ENCODE data around the gene LGALS1. TPM values are rescaled to one million over a fixed set of nuclear protein-coding genes. Genes with fewer than 3 reads are reported as not detected.

The LGALS1 gene
- total and polyA plus RNA-seq, 2 donors (not counting 1 experiment from before 2014, with no cell fraction given), result 106 to 207 TPM

DNA sequence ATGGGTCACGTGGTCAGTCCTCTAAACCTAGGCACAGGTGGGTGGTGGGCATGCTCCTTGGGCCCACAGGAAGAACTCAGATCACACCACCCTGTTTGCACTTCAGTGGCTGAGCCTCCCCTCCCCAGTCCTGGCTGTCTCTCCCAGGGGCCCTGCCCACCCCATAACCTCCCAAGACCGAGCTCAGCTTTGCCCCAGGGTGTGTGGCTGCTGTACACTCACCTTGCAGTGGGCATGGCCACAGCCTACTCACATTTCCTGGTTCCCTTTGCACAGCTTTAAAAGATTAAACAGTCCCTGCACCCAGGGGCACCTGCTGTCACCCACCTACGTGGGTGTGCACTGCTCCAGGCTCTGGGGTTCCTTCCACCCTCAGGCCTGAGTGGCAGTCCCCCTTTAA, 35.2 kb downstream of the LGALS1 start:
- DNase-seq (no peak), ATAC-seq (ENCODE audit: low read depth) (no peak)
- no peaks in the 10 kb centered on the region for H3K4me1 Mint-ChIP-seq
- no peak overlapping the region for H3K27ac Mint-ChIP-seq
- H3K4me3 Mint-ChIP-seq, result no peak overlapping the region
- Histone ChIP-seq H4K20me1 (ENCODE audit: control insufficient read depth, insufficient read depth, low read length, poor library complexity, severe bottlenecking) (no peaks in the 10 kb centered on the region), H3K79me2 (ENCODE audit: control insufficient read depth, insufficient read depth, low read length) (no peaks in the 10 kb centered on the region), H3K36me3 (replicated peaks in 1 of 2; ENCODE audit: control extremely low read depth in 1 of 2, control insufficient read depth in 1 of 2, extremely low read depth in 1 of 2, insufficient read depth in 2 of 2, low read length in 1 of 2) (peaks cover 0 to 2% of the 10 kb centered on the region in 2 experiments), H3K9ac (ENCODE audit: low read length) (no peak overlapping the region), H3K27me3 (replicated peaks in 1 of 4; ENCODE audit: control extremely low read depth in 1 of 4, control insufficient read depth in 3 of 4, insufficient read depth in 4 of 4, low read length in 3 of 4) (no peaks in the 10 kb centered on the region), H3K4me1 (ENCODE audit: control insufficient read depth in 2 of 2, insufficient read depth in 2 of 2, low read length in 2 of 2) (no peaks in the 10 kb centered on the region), H3K27ac (ENCODE audit: low read length in 2 of 2) (no peak overlapping the region), H2AFZ (ENCODE audit: insufficient read depth, low read depth, low read length, poor library complexity, severe bottlenecking) (no peak overlapping the region), H3K9me3 (ENCODE audit: control extremely low read depth in 1 of 3, control insufficient read depth in 2 of 3, insufficient read depth in 1 of 3, low read length in 2 of 3) (no peaks in the 10 kb centered on the region), H3K4me3 (ENCODE audit: control extremely low read depth in 1 of 5, extremely low read depth in 1 of 5, insufficient read depth in 1 of 5, low read depth in 2 of 5, low read length in 4 of 5) (no peak overlapping the region), H3K4me2 (replicated peaks; ENCODE audit: low read depth, low read length, poor library complexity, severe bottlenecking) (no peak overlapping the region)
- POLR2A ChIA-PET, result no interaction called here
- WGBS (ENCODE audit: insufficient coverage), result 86% methylated on average over 3 of the region's 3 CpGs
- intact Hi-C loops (cut with micrococcal nuclease), result no loop called here
- CTCF ChIA-PET, result interaction anchor here (2.4 kb wide), 1 partner anchor 67 kb away, joined by 9 read pairs; no protein-coding TSS in a partner anchor
- TF ChIP-seq, protein P1, sequence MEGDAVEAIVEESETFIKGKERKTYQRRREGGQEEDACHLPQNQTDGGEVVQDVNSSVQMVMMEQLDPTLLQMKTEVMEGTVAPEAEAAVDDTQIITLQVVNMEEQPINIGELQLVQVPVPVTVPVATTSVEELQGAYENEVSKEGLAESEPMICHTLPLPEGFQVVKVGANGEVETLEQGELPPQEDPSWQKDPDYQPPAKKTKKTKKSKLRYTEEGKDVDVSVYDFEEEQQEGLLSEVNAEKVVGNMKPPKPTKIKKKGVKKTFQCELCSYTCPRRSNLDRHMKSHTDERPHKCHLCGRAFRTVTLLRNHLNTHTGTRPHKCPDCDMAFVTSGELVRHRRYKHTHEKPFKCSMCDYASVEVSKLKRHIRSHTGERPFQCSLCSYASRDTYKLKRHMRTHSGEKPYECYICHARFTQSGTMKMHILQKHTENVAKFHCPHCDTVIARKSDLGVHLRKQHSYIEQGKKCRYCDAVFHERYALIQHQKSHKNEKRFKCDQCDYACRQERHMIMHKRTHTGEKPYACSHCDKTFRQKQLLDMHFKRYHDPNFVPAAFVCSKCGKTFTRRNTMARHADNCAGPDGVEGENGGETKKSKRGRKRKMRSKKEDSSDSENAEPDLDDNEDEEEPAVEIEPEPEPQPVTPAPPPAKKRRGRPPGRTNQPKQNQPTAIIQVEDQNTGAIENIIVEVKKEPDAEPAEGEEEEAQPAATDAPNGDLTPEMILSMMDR (IDR thresholded peaks at IDR 0.05), result no peak
- no peak for TF ChIP-seq EZH2 (IDR thresholded peaks at IDR 0.05; ENCODE audit: borderline replicate concordance, insufficient read depth, low read depth, low read length, poor library complexity, severe bottlenecking)
- no peaks in the 10 kb centered on the region for H3K9me3 Mint-ChIP-seq (ENCODE audit: insufficient read depth)
- H3K27me3 Mint-ChIP-seq, result no peaks in the 10 kb centered on the region

DNA sequence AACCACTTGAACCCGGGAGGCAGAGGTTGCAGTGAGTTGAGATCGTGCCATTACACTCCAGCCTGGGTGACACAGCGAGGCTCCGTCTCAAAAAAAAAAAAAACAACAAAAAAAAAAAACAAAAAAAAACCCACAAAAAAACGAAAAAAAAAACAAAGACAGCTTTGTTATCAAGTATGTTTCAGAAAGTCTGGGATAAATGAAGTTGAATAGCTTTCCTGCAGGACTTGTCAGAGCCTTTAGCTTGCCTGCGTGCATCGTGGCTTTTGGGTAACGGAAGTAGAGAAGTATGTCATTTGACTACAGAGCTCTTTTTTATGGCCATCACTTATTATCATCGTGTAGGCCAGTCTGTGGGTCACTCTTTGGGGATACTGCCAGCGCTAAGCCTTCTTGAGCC, 36.1 kb downstream of the LGALS1 start:
- H3K27ac ChIP-seq (ENCODE audit: low read length in 2 of 2), result no peak overlapping the region
- no peaks in the 10 kb centered on the region for H3K4me1 ChIP-seq (ENCODE audit: control insufficient read depth in 2 of 2, insufficient read depth in 2 of 2, low read length in 2 of 2)
- no peak for DNase-seq
- POLR2A ChIA-PET, result no interaction called here
- no peak overlapping the region for H3K9ac ChIP-seq (ENCODE audit: low read length)
- H3K36me3 ChIP-seq (replicated peaks in 1 of 2; ENCODE audit: control extremely low read depth in 1 of 2, control insufficient read depth in 1 of 2, extremely low read depth in 1 of 2, insufficient read depth in 2 of 2, low read length in 1 of 2), result peaks cover 0 to 2% of the 10 kb centered on the region in 2 experiments
- intact Hi-C loops (cut with micrococcal nuclease), result no loop called here
- Mint-ChIP-seq H3K27me3 (no peaks in the 10 kb centered on the region), H3K27ac (no peak overlapping the region), H3K4me3 (no peak overlapping the region), H3K9me3 (ENCODE audit: insufficient read depth) (no peaks in the 10 kb centered on the region), H3K4me1 (no peaks in the 10 kb centered on the region)
- no peak overlapping the region for H3K4me3 ChIP-seq (ENCODE audit: control extremely low read depth in 1 of 5, extremely low read depth in 1 of 5, insufficient read depth in 1 of 5, low read depth in 2 of 5, low read length in 4 of 5)
- no peaks in the 10 kb centered on the region for H3K9me3 ChIP-seq (ENCODE audit: control extremely low read depth in 1 of 3, control insufficient read depth in 2 of 3, insufficient read depth in 1 of 3, low read length in 2 of 3)
- CTCF ChIA-PET, result interaction anchor here (2.4 kb wide), 1 partner anchor 68 kb away, joined by 9 read pairs; no protein-coding TSS in a partner anchor
- H4K20me1 ChIP-seq (ENCODE audit: control insufficient read depth, insufficient read depth, low read length, poor library complexity, severe bottlenecking), result no peaks in the 10 kb centered on the region
- no peaks in the 10 kb centered on the region for H3K79me2 ChIP-seq (ENCODE audit: control insufficient read depth, insufficient read depth, low read length)
- H3K27me3 ChIP-seq (replicated peaks in 1 of 4; ENCODE audit: control extremely low read depth in 1 of 4, control insufficient read depth in 3 of 4, insufficient read depth in 4 of 4, low read length in 3 of 4), result no peaks in the 10 kb centered on the region
- no peak overlapping the region for H3K4me2 ChIP-seq (replicated peaks; ENCODE audit: low read depth, low read length, poor library complexity, severe bottlenecking)
- H2AFZ ChIP-seq (ENCODE audit: insufficient read depth, low read depth, low read length, poor library complexity, severe bottlenecking), result no peak overlapping the region
- WGBS (ENCODE audit: insufficient coverage), result 96% methylated on average over 5 of the region's 10 CpGs
- no peak for ATAC-seq (ENCODE audit: low read depth)
- TF ChIP-seq, protein P1 (IDR thresholded peaks at IDR 0.05), result no peak

All from B cell (primary cell).